Epithelial cell of esophagus (primary cell): ENCODE data around the gene COL18A1.
"Not testable (repeated sequence)": the region's sequence is repeated elsewhere in the genome, so short reads cannot be mapped to it uniquely, and the experiment has no call there.

Source experiments
- DNase-seq: peaks from one replicate; pipeline ENCODE4 v3.0.0; 2010; ENCODE audit warnings: low read depth
- H3K4me3 ChIP-seq: 2 replicates; pipeline ENCODE4 v1.5.1; 2011; ENCODE audit warnings: mild to moderate bottlenecking, low read length, control low read depth
- CTCF ChIP-seq: IDR thresholded peaks from 2 replicates; pipeline ENCODE4 v1.5.1; 2011; ENCODE audit warnings: low read depth, mild to moderate bottlenecking, low read length, control low read depth, inconsistent platforms; ENCODE audit not compliant: insufficient read depth; ENCODE audit errors: missing control alignments

COL18A1 gene

GRCh38 chr21:45364468-45365185 lies 40.3 kb upstream of the COL18A1 start:
- H3K4me3 ChIP-seq = no peak overlapping the region
- DNase-seq = no peak
- no peak for TF ChIP-seq CTCF

DNA sequence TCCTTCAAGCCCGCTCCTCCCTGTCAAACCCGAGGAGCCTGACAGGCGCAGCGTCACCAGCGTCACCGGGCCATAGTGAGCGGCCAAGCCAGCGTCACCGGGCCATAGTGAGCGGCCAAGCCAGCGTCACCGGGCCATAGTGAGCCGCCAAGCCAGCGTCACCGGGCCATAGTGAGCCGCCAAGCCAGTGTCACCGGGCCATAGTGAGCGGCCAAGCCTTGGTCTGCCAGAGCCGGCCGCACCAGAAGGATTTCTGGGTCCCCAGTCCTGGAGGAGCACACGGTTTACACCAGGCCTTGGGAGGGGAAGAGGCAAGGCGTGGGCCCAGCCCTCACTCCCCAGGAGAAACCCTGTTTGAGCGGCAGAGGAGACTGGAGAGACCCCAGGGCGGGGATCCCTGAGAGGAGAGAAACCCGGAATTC lies 39.8 kb upstream of the COL18A1 start:
- H3K4me3 ChIP-seq = no peak overlapping the region
- no peak for TF ChIP-seq CTCF
- DNase-seq = no peak

GRCh38 chr21:45365608-45366241 lies 39.2 kb upstream of the COL18A1 start:
- H3K4me3 ChIP-seq = no peak overlapping the region
- no peak for TF ChIP-seq CTCF
- peak; percentile 18 for DNase-seq

GRCh38 chr21:45366476-45366875 lies 38.5 kb upstream of the COL18A1 start:
- no peak for DNase-seq
- no peak overlapping the region for H3K4me3 ChIP-seq
- TF ChIP-seq CTCF = no peak

GRCh38 chr21:45366931-45367401 lies 38.0 kb upstream of the COL18A1 start:
- TF ChIP-seq CTCF = no peak
- no peak overlapping the region for H3K4me3 ChIP-seq
- DNase-seq = no peak

DNA sequence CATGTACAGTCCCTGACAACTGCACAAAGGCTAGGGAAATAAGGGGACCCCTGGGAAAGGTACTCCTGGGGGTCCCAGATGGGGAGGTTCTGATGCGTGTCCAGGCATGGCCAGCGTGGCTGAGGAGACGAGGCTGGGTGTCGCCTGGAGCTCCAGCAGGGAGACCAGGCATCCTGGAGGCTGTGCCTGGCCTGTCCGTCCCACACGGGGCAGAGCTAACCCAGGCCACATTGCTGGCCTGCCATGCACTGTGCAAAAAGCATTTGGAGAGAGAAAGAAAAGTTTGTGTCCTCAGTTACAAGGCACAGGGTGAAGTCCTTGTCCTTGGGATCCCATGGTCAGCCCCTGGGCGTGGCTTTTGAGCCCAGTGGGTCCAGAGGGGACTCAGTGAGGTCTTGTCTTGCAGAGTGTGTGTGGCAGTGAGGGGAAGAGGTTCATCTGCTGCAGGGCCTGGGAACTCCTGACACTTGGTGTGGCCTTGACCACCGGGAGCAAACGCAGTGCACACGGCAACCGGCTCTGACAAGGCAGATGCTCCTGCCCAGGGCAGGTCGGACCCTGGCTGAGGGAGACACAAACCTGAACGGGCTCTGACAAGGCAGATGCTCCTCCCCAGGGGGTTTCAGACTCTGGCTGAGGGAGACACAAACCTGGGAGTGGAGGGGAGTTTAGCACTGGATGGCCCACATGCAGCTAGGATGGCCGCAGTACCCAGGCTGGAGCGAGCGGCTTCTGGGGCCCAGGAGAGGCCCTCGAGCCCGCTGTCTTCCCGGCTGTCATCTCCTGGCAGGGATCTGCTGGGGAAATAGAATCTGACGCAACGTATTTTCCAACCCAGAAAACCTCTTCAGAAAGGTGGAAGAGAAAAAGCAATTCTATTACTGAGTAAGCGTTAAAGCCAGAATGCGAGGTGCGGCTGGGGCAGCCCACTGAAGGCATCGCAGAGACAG lies 37.3 kb upstream of the COL18A1 start:
- TF ChIP-seq CTCF = no peak
- DNase-seq = no peak
- no peak overlapping the region for H3K4me3 ChIP-seq

GRCh38 chr21:45369018-45369417 lies 35.9 kb upstream of the COL18A1 start:
- not testable (repeated sequence) for DNase-seq, H3K4me3 ChIP-seq
